ENCODE results near the gene SMC1B.

Gene SMC1B

GRCh38 chr22:45335854-45336522 lies 77.4 kb downstream of the SMC1B start:
- TF ChIP-seq POLR2AphosphoS5 (IDR thresholded peaks at IDR 0.05; ENCODE audit: low read depth, low read length): no peak
- TF ChIP-seq FOXP2 (optimal IDR thresholded peaks at IDR 0.05; ENCODE audit: borderline replicate concordance, extremely low read depth, extremely low read length, insufficient read depth): no peak
- TF ChIP-seq TAF1 (IDR thresholded peaks at IDR 0.05; ENCODE audit: borderline replicate concordance, insufficient read depth, low read length): no peak
- TF ChIP-seq SIN3A (IDR thresholded peaks at IDR 0.05; ENCODE audit: borderline replicate concordance, insufficient read depth, low read length): no peak
- TF ChIP-seq REST (IDR thresholded peaks at IDR 0.05; ENCODE audit: insufficient read depth in 1 of 2, low read depth in 2 of 2, low read length in 2 of 2): no peak

GRCh38 chr22:45335021-45335818 lies 78.2 kb downstream of the SMC1B start:
- no peak for TF ChIP-seq FOXP2 (optimal IDR thresholded peaks at IDR 0.05; ENCODE audit: borderline replicate concordance, extremely low read depth, extremely low read length, insufficient read depth)
- no peak for TF ChIP-seq TAF1 (IDR thresholded peaks at IDR 0.05; ENCODE audit: borderline replicate concordance, insufficient read depth, low read length)
- no peak for TF ChIP-seq REST (IDR thresholded peaks at IDR 0.05; ENCODE audit: insufficient read depth in 1 of 2, low read depth in 2 of 2, low read length in 2 of 2)
- TF ChIP-seq POLR2AphosphoS5 (IDR thresholded peaks at IDR 0.05; ENCODE audit: low read depth, low read length): no peak
- TF ChIP-seq SIN3A (IDR thresholded peaks at IDR 0.05; ENCODE audit: borderline replicate concordance, insufficient read depth, low read length): no peak

- TF ChIP-seq SIN3A (IDR thresholded peaks at IDR 0.05; ENCODE audit: borderline replicate concordance, insufficient read depth, low read length) (no peak), REST (IDR thresholded peaks at IDR 0.05; ENCODE audit: insufficient read depth in 1 of 2, low read depth in 2 of 2, low read length in 2 of 2) (no peak), POLR2AphosphoS5 (IDR thresholded peaks at IDR 0.05; ENCODE audit: low read depth, low read length) (no peak), FOXP2 (optimal IDR thresholded peaks at IDR 0.05; ENCODE audit: borderline replicate concordance, extremely low read depth, extremely low read length, insufficient read depth) (no peak), TAF1 (IDR thresholded peaks at IDR 0.05; ENCODE audit: borderline replicate concordance, insufficient read depth, low read length) (no peak)
These were observed 78.9 kb downstream of the SMC1B start for GRCh38 chr22:45334528-45334927.

GRCh38 chr22:45334068-45334467 lies 79.3 kb downstream of the SMC1B start:
- no peak for TF ChIP-seq FOXP2 (optimal IDR thresholded peaks at IDR 0.05; ENCODE audit: borderline replicate concordance, extremely low read depth, extremely low read length, insufficient read depth)
- TF ChIP-seq TAF1 (IDR thresholded peaks at IDR 0.05; ENCODE audit: borderline replicate concordance, insufficient read depth, low read length): no peak
- no peak for TF ChIP-seq REST (IDR thresholded peaks at IDR 0.05; ENCODE audit: insufficient read depth in 1 of 2, low read depth in 2 of 2, low read length in 2 of 2)
- no peak for TF ChIP-seq SIN3A (IDR thresholded peaks at IDR 0.05; ENCODE audit: borderline replicate concordance, insufficient read depth, low read length)
- no peak for TF ChIP-seq POLR2AphosphoS5 (IDR thresholded peaks at IDR 0.05; ENCODE audit: low read depth, low read length)

Measured in PFSK-1 (cell line).